Amygdala (tissue), 56 donors: ENCODE data around the gene FZD1.

Experiments used
- DNase-seq, 56 donors: peaks; one replicate each; lab custom pipeline; 2025; lab: John Stamatoyannopoulos, UW

The FZD1 gene

DNA sequence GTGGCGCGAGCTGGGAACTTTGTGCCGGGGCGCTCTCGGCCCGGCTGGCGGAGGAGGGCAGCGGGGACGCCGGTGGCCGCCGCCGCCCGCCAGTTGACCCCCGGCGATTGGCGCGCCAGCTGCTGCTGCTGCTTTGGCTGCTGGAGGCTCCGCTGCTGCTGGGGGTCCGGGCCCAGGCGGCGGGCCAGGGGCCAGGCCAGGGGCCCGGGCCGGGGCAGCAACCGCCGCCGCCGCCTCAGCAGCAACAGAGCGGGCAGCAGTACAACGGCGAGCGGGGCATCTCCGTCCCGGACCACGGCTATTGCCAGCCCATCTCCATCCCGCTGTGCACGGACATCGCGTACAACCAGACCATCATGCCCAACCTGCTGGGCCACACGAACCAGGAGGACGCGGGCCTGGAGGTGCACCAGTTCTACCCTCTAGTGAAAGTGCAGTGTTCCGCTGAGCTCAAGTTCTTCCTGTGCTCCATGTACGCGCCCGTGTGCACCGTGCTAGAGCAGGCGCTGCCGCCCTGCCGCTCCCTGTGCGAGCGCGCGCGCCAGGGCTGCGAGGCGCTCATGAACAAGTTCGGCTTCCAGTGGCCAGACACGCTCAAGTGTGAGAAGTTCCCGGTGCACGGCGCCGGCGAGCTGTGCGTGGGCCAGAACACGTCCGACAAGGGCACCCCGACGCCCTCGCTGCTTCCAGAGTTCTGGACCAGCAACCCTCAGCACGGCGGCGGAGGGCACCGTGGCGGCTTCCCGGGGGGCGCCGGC is 870 bp downstream of the FZD1 start:
- peak in 19 of 56 donors; percentile 7 to 53 (median 37) for DNase-seq

DNA sequence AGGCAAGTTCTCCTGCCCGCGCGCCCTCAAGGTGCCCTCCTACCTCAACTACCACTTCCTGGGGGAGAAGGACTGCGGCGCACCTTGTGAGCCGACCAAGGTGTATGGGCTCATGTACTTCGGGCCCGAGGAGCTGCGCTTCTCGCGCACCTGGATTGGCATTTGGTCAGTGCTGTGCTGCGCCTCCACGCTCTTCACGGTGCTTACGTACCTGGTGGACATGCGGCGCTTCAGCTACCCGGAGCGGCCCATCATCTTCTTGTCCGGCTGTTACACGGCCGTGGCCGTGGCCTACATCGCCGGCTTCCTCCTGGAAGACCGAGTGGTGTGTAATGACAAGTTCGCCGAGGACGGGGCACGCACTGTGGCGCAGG is 1.4 kb downstream of the FZD1 start:
- peak in 1 of 56 donors; percentile 22 for DNase-seq

DNA sequence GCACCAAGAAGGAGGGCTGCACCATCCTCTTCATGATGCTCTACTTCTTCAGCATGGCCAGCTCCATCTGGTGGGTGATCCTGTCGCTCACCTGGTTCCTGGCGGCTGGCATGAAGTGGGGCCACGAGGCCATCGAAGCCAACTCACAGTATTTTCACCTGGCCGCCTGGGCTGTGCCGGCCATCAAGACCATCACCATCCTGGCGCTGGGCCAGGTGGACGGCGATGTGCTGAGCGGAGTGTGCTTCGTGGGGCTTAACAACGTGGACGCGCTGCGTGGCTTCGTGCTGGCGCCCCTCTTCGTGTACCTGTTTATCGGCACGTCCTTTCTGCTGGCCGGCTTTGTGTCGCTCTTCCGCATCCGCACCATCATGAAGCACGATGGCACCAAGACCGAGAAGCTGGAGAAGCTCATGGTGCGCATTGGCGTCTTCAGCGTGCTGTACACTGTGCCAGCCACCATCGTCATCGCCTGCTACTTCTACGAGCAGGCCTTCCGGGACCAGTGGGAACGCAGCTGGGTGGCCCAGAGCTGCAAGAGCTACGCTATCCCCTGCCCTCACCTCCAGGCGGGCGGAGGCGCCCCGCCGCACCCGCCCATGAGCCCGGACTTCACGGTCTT is 1.9 kb downstream of the FZD1 start:
- DNase-seq: peak in 1 of 56 donors; percentile 26

DNA sequence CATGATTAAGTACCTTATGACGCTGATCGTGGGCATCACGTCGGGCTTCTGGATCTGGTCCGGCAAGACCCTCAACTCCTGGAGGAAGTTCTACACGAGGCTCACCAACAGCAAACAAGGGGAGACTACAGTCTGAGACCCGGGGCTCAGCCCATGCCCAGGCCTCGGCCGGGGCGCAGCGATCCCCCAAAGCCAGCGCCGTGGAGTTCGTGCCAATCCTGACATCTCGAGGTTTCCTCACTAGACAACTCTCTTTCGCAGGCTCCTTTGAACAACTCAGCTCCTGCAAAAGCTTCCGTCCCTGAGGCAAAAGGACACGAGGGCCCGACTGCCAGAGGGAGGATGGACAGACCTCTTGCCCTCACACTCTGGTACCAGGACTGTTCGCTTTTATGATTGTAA is 2.5 kb downstream of the FZD1 start:
- no peak for DNase-seq

DNA sequence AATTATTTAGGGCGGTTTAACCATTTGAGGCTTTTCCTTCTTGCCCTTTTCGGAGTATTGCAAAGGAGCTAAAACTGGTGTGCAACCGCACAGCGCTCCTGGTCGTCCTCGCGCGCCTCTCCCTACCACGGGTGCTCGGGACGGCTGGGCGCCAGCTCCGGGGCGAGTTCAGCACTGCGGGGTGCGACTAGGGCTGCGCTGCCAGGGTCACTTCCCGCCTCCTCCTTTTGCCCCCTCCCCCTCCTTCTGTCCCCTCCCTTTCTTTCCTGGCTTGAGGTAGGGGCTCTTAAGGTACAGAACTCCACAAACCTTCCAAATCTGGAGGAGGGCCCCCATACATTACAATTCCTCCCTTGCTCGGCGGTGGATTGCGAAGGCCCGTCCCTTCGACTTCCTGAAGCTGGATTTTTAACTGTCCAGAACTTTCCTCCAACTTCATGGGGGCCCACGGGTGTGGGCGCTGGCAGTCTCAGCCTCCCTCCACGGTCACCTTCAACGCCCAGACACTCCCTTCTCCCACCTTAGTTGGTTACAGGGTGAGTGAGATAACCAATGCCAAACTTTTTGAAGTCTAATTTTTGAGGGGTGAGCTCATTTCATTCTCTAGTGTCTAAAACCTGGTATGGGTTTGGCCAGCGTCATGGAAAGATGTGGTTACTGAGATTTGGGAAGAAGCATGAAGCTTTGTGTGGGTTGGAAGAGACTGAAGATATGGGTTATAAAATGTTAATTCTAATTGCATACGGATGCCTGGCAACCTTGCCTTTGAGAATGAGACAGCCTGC is 3.1 kb downstream of the FZD1 start:
- DNase-seq: peak in 2 of 56 donors; percentile 3 to 10

DNA sequence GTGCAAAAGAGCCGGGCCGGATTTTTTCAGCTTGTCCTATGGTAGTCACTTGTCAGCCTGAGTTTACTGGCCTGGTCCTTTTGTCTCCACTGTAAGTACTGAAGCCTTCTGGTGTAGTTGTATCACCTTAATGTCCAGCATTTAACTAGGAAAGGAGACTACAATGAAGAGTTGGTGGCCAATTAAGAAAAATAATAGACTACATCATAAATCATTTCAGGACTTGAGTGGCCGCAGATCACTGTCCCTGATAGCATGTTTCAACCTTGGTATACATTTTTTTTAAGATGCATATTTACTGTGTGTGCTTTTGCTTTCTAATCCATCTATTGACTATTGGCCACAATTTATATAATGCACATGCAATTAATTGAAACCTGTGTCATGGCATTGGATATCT is 6.1 kb downstream of the FZD1 start:
- no peak for DNase-seq

DNA sequence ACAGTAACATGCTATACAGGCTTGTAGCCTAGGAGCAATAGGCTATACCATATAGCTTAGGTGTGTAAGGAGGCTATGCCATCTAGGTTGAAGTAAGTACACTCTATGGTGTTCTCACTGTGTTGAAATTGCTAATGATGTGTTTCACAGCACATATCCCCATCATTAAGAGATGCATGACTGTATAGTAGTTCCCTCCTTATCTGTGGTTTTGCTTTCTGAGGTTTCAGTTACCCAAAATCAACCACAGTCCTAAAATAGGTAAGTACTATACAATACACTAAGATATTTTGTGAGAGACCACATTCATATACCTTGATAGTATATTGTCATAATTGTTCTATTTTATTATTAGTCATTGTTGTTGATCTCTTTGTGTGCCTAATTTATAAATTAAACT is 12.7 kb downstream of the FZD1 start:
- DNase-seq: no peak

DNA sequence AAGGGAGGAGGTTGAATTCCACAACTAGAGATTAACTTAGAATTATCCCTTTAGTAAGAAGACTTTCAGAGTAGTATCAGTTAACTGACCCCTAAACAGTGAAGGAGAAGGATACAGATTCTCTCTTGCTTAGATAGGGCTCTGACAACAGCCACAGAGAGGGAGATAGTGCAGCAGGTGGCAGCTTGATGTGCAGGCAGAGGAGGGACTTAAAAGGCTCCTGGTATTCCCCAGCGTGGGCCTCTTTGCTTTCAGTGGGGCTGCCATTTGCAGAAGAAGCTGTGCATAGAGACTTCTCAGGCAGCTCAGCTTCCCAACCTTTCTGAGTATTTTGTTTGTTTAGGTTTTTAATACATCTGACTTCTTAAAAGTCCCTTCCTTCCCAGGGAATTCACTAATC is 16.0 kb downstream of the FZD1 start:
- DNase-seq: no peak

DNA sequence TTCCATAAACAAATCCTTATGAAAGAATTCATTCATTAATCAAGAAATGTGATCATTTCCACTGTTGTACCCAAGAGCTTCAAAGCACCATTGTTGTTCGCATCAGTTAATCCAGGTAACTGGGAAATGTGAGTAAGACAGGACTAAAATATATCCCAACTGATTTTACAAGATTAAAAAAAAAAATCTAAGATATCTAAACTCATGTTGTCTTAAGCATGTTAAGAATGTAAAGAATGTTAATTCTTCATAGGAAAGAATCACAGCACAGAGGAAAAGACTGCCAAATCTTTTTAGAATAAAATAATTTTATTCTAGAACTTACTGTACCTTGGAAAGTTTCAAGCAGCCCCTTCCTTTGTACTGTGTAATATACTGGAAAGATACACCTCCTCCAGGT is 16.4 kb downstream of the FZD1 start:
- DNase-seq: no peak

DNA sequence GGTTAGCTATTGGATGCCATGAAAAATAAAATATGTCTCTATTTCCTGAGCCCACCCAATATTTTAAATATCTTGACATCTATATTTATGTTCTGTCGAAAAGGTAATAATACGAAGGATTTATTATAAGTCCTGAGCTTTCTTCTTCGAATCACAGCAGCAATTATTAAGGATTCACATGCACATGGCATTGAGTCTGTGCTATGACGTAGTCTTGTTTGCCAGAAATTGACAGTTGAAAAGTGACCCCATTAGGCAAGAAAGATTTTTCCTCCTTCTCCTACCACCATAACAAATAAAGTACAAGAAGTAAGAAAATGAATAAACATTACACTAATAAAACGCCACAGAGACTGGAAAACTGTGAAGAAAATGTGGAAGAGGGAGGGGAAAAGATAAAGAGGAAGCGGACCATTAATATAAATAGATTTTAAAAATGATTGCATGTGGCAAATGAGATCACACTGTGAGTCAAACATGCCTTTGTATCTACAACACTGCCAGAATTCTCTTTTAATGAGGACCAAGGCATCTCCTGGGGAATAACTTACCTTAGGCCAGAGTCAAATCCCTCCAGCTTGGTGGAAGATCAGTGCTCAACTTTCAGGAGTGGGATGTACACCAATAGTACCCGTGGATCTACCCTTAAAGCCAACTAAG is 21.6 kb downstream of the FZD1 start:
- DNase-seq: no peak

DNA sequence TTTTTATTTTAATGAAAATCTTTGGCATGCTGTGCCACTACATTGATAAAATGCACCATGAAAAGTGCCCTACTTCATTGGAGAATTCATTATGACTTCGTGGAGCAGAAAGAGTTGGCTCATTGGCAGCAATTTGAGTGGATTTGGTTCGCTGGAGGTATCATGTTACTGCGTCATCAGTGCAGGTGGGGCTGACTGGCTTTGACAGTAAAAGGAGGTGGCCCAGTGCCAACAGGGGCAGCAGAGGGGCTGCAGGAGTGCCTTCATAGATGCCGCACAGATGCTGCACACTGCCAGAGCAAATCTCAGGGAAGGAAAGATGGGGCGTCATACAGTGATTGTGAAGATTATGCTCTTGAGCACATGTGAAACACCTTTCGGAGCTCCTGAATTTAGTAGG is 22.2 kb downstream of the FZD1 start:
- DNase-seq: no peak

DNA sequence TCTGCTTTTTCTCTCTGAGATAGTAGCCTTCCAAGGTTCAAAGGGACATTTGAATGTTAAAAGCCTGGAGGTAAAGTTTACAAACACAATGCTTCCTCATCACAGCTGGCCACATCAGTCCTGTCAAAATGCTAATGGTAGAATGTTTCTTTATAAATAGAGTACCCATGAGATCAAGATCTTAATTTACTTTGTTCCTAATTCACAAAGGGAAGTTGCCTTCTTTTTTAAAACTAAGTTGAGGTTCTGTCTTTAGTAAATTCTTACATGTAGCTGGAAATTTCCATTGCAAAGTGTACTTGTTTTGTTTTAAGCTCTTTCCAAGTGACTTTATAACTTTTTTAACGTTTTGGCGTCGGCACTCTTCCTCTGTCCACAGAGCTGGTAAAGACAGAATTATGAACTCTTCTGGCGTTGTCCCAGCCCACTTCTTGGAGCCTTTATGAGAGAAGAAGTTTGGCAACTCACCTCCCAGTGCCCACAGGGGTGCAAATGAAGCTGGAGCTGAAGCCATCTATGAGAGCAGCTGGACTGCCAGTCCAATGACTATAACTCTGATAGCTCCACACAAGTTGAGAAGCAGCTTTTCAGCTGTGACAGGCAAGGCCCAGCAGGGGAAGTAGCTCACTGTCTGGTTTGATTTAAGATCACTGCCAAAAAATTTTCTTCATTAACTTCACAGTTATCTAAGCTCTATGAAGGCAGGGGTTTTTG is 23.3 kb downstream of the FZD1 start:
- DNase-seq: no peak

DNA sequence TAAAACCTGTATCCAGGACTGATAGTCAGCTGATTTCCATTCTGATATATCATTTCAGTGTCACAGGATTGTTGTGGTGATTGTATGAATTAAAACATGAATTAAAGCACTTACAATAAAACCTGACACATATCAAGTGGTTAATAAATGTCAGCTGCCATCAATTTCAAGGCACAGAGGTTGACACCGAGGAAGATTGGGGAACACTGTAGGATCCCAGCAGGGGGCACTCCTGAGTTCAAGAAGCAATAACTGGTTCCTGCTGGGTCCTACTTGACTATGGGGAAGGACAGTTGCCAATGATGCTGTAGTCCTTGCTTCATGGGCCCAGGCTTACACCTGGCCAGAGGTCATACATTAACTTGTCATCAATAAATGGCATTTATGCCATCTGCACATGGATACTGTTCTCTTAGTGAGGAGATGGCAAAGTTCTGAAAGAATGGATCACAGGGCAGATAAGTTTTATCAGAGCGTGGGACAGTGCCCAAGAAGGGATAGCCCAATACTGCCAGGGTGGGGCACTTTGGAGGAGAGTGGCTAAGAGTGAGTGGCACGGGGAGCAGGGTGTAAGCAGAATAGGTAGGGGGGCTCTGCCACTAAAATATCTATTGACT is 24.1 kb downstream of the FZD1 start:
- DNase-seq: peak in 9 of 56 donors; percentile 3 to 58 (median 25)

DNA sequence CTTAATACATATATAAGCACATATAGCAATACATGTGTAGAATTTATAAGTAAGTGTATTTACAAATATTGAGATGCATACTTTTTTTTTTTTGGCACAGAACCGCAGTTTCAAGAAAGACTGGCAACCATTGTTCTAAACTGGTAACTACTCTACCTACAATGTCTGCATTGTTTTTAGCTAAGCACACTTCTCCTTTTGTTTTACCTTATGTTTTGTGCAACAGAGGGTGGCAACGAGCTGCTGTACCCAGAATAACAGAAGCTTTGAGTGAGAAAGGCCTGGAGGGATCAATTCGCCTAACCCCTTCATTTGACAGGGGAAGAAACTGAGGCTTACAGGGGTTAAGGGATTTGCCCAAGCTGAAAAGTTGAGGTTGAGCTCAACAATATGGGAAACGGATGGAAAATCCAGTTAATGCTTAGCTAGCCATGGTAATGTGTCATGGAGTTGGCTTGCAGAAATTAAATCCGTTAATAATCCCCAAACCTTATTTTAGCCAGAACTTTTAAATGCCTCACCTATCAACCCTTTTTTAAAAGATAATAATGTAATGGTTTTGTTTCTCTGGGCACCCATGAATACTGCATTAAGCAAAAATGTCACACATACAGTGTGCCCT is 25.5 kb downstream of the FZD1 start:
- DNase-seq: no peak

DNA sequence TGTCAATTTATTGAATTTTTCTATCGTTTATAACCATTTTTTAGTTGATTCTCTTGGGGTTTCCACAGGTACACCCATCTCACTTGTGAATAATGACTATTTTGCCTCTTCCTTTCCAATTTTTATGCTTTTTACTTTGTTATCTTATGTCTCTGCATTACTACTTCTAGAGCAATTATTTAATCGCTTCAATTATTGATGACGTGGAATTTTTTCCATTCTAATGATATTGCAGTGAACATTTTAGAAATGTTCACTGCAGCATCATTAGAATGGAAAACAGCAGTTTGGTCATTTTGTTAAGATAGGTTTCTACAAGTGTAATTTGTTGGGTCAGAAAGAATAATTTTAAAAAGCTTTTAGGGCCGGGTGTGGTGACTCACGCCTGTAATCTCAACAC is 27.1 kb downstream of the FZD1 start:
- no peak for DNase-seq

DNA sequence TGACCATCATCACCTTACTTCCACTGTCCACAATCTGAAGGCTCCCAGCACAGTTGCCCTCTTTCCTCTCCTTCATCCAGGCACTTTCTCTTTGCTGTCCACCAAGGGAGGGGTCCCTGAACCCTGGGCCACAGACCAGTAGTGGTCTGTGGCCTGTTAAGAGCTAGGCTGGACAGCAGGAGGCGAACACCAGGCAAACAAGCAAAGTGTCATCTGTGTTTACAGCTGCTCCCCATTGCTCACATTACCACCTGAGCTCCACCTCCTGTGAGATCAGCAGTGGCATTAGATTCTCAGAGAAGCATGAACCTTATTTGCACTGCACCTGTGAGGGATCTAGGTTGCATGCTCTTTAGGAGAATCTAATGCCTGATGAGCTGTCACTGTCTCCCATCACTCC is 27.7 kb downstream of the FZD1 start:
- no peak for DNase-seq

DNA sequence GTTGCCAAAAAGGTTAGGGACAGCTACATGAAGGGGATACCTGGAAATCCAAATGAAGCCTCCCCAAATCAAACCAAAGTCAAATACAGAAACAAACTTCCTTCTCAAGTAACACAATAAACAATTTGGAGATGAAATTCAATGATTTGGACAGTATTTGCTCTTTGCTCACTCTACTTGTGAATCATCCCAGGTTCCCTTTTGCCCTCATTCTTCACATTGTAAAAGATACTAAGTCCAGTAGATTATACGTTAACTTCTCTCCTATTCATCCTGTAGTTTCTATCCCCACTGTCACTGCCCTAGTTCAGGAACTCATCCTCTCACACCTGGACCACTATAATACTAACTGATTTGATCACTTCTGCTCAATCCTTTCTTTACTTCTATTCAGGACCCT is 28.3 kb downstream of the FZD1 start:
- no peak for DNase-seq

DNA sequence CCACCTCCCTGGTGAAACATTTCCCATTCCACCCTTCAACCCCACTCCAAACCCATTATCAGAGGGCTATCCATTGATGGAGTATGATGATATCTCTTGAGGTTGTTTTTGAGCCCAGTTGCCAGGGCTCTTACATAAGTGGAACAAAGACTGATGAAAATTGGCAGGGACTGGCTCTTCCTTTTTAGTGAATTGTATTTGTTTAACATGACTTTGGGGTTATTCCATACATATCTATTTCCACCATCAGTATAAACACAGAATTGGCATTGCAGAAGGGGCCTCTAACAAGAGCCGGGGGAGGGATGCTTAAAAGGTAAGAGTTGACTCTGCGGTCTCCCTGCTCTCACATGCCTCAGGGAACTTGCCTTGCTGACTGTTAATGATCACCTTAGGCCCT is 28.9 kb downstream of the FZD1 start:
- DNase-seq: no peak

DNA sequence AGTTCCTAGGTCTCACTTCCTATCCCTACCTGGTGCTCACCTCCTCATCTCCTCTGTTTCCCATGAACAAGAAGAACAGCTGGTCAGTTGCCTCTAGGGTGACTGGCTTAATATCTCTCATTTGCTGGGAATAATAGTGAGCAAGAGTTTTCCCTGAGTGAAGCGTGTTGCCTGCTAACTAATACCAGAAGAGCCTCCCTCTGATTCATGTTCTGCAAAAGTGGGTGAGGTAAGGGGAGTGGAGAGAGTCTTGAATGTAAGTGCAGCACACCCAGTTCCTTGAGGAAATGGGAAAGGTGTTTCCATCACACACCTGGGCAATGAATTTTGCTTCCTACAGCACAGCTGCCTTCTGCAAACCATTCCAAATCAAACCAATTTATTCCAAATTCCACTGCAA is 29.6 kb downstream of the FZD1 start:
- DNase-seq: no peak
